Rectal smooth muscle tissue (tissue), 1 donor: ENCODE data around the gene PRR7.
"Not testable (repeated sequence)": the region's sequence is repeated elsewhere in the genome, so short reads cannot be mapped to it uniquely, and the experiment has no call there.

Experiments
- H3K27ac ChIP-seq: one replicate; pipeline ENCODE4 v1.7.0; 2013; ENCODE audit warnings: low read depth, low read length, inconsistent platforms
- H3K27me3 ChIP-seq: one replicate; pipeline ENCODE4 v1.7.0; 2013; ENCODE audit warnings: low read length; ENCODE audit not compliant: control insufficient read depth, insufficient read depth
- H3K36me3 ChIP-seq: one replicate; pipeline ENCODE4 v1.7.0; 2013; ENCODE audit warnings: low read length; ENCODE audit not compliant: control insufficient read depth, insufficient read depth
- H3K4me1 ChIP-seq: one replicate; pipeline ENCODE4 v1.7.0; 2013; ENCODE audit warnings: low read length; ENCODE audit not compliant: control insufficient read depth, insufficient read depth
- H3K4me3 ChIP-seq: one replicate; pipeline ENCODE4 v1.7.0; 2013; ENCODE audit warnings: low read length
- H3K9ac ChIP-seq: one replicate; pipeline ENCODE4 v1.7.0; 2013; ENCODE audit warnings: low read length

Gene PRR7

DNA sequence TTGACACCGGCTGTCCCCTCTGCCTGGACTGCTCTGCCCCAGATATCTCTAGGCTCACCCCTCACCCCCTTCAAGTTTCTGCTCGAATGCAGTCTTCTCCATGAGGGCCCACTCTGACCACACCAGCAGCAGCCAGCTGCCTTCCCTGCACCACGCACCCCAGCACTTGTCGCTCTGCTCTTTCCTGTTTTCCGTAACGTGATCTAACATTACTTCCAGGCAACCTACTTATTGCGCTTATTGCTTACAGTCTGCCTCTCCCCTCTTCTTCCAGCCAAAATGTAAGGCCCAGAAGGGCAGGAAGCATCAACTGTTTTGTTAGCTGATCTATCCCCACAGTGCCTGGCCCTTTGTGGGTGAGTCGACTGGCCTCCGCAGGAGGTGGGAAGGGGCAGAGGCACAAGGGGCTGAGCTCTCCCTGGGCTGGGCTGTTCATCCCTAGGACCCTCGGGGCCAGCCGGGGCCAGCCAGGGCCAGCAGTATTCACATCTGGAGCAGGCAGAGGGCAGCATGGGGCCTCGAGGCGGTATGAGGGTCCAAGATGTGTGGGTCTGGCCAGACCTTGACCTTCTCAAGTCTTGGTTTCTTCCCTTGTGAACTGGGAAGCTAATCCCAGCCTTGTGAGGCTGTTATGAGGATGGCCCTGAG, 38.4 kb downstream of the PRR7 start:
- H3K4me3 ChIP-seq = no peak overlapping the region
- peak overlapping the region; percentile 70 for H3K27ac ChIP-seq
- H3K4me1 ChIP-seq = peaks cover 26% of the 10 kb centered on the region
- H3K9ac ChIP-seq = no peak overlapping the region
- no peaks in the 10 kb centered on the region for H3K27me3 ChIP-seq
- peaks cover 30% of the 10 kb centered on the region for H3K36me3 ChIP-seq

DNA sequence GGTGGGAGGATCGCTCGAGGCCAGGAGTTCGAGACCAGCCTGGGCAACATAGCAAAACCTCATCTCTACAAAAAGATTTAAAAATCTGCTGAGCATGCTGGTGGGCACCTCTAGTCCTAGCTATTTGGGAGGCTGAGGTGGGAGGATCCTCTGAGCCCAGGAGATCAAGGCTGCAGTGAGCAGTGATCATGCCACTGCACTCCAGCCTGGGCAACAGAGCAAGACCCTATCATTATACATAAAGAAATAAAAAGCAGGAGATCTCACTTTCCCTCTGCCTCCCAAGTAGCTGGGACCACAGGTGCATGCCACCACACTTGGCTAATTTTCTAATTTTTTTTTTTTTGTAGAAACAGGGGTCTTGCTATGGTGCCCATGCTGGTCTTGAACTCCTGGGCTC, 39.1 kb downstream of the PRR7 start:
- peaks cover 32% of the 10 kb centered on the region for H3K36me3 ChIP-seq
- H3K9ac ChIP-seq, H3K27me3 ChIP-seq, H3K4me3 ChIP-seq: not testable (repeated sequence)
- H3K27ac ChIP-seq = peak overlapping the region; percentile 11
- H3K4me1 ChIP-seq = peaks cover 28% of the 10 kb centered on the region

DNA sequence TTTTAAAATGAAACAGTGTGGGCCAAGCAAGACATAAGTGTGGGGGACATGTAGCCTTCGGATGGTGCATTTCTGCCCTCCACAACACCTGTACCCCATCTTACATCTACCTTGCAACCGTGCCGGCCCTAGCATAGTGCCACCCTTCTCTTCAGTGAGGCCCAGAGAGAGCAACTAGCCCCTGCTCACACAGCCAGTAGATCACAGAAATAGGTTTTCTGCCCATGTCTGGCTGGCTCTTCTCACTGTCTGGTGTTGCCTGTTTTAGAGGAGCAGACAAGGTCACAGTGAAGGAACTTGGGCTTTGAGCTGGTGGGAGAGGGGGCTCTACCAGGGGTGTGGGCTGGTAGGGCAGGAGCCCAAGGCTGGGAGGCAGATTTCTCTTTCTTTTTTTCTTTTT, 39.6 kb downstream of the PRR7 start:
- peaks cover 29% of the 10 kb centered on the region for H3K4me1 ChIP-seq

DNA sequence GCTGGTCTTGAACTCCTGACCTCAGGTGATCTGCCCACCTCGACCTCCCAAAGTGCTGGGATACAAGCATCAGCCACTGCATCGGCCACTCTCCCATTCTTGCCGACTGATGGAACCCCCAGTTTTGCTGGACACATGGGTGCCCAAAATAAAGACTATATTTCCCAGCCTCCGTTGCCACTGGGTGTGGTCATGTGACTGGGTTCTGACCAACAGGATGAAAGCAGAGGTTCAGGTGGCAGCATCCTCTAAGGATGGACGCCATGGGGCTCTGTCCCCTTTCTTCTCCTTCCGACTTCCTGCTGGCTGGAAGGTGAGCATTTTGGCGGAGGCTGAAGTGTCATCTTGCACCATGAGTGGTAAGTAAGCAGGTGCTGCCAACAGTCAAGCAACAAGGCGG, 40.5 kb downstream of the PRR7 start:
- Histone ChIP-seq H3K4me3 (no peak overlapping the region), H3K27me3 (no peaks in the 10 kb centered on the region), H3K4me1 (peaks cover 31% of the 10 kb centered on the region), H3K36me3 (peaks cover 28% of the 10 kb centered on the region), H3K9ac (no peak overlapping the region), H3K27ac (no peak overlapping the region)

More for the DNA sequence above, 39.6 kb downstream of the PRR7 start:
- Histone ChIP-seq H3K27me3 (no peaks in the 10 kb centered on the region), H3K36me3 (peaks cover 32% of the 10 kb centered on the region), H3K9ac (no peak overlapping the region), H3K4me3 (no peak overlapping the region), H3K27ac (no peak overlapping the region)

DNA sequence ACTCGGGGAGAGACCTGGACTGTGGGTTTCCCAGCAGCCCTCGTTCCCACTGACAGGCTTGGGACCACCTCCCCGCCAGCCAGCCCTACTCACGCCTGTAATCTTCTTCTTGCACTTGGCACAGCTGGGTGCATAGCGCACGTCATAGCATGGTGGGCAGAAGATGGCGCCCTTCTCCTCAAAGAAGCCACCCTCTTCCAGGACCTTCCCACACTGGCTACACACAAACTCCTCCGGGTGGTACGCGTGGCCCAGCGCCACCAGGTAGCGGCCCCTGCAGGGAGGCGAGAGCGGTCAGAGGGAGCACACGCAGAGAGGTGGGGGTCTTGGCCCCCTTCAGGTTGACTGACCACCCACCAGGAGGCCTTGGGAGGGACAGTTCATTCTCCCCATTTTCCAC, 41.4 kb downstream of the PRR7 start:
- Histone ChIP-seq H3K36me3 (peaks cover 28% of the 10 kb centered on the region), H3K27ac (peak overlapping the region; percentile 42), H3K9ac (no peak overlapping the region), H3K27me3 (no peaks in the 10 kb centered on the region), H3K4me1 (peaks cover 38% of the 10 kb centered on the region), H3K4me3 (no peak overlapping the region)

DNA sequence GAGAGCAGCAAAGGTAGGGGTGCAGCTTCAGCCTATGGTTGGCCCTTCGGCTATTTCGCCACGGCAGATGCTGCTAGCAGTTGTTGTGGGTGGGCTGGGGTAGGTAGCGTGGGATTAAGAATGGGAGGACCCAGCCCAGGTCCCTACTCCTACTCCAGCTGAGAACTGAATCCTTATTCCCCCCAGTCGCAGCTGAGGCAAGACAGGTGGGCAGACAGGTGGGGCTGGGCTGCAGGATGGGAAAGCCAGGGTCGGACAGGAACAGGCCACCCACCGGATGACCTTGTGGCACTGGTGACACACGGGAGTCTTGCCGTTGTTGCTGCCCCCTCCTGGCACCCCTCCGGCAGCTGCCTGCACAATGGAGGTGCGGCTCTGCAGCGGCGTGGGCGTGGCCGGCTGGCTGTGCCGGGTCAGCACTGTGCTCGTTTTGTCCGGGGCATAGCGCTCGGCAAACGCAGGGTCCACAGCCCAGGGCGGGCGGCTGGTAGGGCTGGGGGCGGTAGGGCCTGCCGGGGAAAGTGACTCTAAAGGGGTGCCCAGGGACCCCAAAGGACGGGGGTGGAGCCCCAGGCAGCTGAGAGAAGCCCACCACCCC, 42.6 kb downstream of the PRR7 start:
- Histone ChIP-seq H3K36me3 (peaks cover 28% of the 10 kb centered on the region), H3K27ac (peak overlapping the region; percentile 75)

DNA sequence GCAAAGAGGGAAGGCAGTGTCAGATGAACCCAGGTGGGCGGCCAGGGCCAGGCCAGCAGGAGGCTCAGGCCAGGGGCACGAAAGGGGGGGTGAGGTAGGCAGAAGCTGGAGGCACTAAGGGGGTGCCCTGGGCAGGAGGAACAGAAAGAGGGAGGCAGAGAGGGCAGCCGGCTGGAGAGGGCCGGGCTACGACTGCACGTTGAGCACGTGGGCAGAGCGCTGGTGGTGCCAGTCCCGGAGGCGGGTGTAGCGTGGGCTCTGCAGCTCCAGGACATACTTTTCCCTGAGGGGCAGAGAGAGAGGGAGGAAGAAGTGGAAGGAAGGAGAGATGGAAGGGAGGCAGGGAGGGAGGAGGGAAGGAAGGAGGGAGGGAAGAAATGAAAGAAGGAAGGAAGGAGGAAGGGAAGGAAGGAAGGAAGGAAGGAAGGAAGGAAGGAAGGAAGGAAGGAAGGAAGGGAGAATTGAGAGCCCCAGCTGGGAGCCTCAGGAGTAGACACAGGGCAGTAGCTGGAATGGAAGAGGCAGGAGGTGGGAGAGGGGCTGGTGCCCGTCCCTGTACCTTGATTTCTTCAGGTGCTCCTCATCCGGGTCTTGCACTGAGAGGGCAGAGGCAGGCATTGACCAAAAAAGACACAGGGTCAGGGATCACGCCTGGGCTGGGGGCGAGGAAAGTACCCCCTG, 43.8 kb downstream of the PRR7 start:
- Histone ChIP-seq H3K27ac (peak overlapping the region; percentile 100), H3K4me3 (no peak overlapping the region), H3K9ac (no peak overlapping the region), H3K4me1 (peaks cover 33% of the 10 kb centered on the region), H3K36me3 (peaks cover 25% of the 10 kb centered on the region), H3K27me3 (no peaks in the 10 kb centered on the region)

More for the DNA sequence above, 42.6 kb downstream of the PRR7 start:
- Histone ChIP-seq H3K27me3 (no peaks in the 10 kb centered on the region), H3K9ac (no peak overlapping the region), H3K4me3 (no peak overlapping the region), H3K4me1 (peaks cover 39% of the 10 kb centered on the region)

DNA sequence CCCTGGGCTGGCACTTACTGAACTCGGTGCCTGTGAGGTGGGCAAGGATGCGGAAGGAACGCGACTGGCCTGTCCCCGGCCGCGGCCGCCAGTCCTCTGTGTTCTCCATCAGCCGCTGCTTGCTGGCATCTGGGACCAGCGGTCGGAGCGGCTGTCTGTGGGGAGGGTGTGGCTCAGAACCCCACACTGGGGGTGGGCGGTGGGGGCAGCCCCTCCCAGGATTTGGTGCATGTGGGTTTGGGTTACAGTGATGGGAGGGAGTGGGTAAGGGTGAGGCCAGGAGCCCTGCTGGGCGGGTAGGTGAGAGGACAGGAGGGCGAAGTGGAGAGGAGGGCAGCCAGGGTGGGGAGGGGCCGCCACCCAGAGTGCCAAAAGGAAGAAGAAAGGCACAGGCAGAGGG, 44.4 kb downstream of the PRR7 start:
- Histone ChIP-seq H3K27ac (peak overlapping the region; percentile 100), H3K27me3 (no peaks in the 10 kb centered on the region), H3K4me3 (no peak overlapping the region), H3K4me1 (peaks cover 37% of the 10 kb centered on the region), H3K36me3 (peaks cover 26% of the 10 kb centered on the region), H3K9ac (no peak overlapping the region)

DNA sequence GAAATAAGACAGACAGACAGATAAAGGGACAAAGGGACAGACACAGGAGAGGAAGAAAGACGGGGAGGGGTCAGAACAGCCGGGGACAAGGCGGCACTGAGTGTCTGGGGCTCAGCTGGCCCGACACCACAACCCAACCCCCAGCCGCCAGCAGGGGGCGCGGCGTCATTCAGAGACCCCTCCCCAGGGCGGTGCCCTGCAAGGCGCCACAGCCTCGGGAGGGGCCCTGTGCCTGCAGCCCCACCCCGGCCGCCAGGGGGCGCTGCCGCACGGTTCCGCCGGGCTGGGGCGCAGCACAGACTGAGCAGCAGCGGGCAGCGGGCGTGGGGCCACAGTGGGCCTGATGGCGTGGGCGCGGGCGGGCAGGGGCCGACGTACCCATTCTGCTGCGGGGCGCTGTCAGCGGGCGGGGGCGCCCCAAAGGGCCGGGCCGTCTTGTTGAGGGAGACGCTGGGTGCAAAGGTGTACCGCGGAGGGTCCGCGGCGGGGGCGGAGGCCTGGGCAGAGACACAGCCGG, 44.9 kb downstream of the PRR7 start:
- no peak overlapping the region for H3K9ac ChIP-seq
- no peaks in the 10 kb centered on the region for H3K27me3 ChIP-seq
- peaks cover 38% of the 10 kb centered on the region for H3K4me1 ChIP-seq
- H3K4me3 ChIP-seq = no peak overlapping the region
- H3K27ac ChIP-seq = peak overlapping the region; percentile 100
- peaks cover 25% of the 10 kb centered on the region for H3K36me3 ChIP-seq

DNA sequence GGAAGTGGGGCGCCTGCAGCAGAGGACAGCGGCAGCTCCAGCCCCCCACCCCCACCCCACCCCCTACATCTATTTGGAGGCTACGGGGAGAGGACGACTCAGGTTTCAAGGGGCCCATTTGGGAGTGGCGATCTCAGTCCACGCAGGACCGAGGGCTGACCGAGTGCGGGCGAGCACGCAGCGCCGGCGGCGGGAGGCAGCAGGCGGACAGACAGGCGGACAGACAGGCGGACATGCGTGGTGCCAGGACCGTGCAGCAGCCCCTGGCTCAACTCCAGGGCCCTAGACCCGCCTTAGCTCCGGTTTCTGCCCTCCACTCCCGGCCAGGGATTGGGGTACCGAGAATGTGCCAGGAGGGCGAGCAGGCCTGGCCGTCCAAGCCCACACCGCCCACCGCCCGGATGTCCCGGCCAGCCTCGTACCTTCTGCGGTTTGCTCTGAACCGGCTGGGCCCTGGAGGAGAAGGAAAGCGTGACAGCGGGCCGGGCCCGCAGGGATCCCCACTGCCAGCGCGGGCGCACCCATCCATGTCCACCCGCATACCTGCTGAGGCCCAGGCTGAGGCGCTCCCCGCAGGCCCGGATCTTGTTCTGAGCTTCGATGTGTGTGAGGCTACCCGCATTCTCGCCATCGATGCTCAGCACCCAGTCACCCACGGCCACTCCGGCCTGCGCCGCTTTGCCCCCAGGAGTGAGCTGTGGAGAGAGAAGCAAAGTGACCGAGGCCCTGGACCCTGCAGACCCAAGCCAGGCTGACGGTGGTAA, 45.6 kb downstream of the PRR7 start:
- H3K4me1 ChIP-seq = peaks cover 38% of the 10 kb centered on the region
- H3K27me3 ChIP-seq = no peaks in the 10 kb centered on the region
- no peak overlapping the region for H3K9ac ChIP-seq
- H3K27ac ChIP-seq = peak overlapping the region; percentile 100
- peaks cover 23% of the 10 kb centered on the region for H3K36me3 ChIP-seq
- H3K4me3 ChIP-seq = peak overlapping the region; percentile 37

DNA sequence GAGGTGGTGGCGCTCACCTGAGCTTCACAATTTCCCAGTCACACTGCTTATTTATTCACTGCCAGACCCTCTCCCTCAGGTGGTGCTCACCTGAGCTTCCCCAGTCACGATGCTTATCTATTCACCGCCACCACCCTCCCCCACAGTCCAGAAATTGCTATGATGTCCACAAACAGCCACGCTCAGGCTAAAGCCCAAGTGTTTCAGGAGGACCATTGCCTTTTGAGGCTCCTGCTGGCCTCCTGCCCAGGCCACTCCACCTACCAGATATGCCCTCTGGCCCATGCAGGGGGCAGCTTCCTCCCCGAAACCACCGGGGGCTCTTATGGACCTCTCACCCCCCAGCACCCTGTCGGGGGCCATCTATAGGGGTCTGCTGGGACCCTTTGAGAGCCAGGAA, 46.2 kb downstream of the PRR7 start:
- H3K9ac ChIP-seq = no peak overlapping the region
- H3K27ac ChIP-seq = peak overlapping the region; percentile 100
- H3K4me1 ChIP-seq = peaks cover 38% of the 10 kb centered on the region
- H3K4me3 ChIP-seq = peak overlapping the region; percentile 37
- peaks cover 18% of the 10 kb centered on the region for H3K36me3 ChIP-seq
- no peaks in the 10 kb centered on the region for H3K27me3 ChIP-seq

DNA sequence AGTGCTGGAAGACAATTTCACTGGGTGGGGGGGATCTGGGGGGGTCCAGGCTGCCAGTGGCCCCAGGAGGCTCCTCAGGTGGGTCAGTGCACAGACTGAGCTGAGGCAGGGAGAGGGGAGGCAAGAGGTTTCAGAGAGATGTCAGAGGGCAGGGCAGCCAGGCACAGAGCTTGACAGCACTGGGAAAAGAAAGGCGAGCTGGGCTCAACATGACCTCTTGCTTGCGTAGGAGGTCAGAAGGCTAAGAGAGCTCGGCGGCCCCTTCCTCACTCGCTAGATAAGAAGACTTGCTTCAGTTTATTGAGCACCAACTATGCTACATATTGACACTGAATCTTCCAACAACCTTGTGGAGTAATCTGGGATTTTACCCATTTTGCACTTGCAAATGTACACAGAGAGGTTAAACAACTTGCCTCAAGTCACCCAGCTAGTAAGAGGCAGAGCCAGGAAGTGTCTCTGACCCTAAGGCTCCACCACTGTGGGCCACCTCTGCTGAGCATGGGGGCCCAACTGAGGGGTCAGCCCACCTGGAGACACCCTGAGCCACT, 47.3 kb downstream of the PRR7 start:
- Histone ChIP-seq H3K27me3 (peaks cover 4% of the 10 kb centered on the region), H3K4me3 (peak overlapping the region; percentile 22), H3K27ac (peak overlapping the region; percentile 100), H3K36me3 (peaks cover 11% of the 10 kb centered on the region), H3K4me1 (peaks cover 42% of the 10 kb centered on the region), H3K9ac (no peak overlapping the region)
